Neural cell (in vitro differentiated cells): ENCODE results near the gene CYP19A1.

Source experiments
- EP300 ChIP-seq: fragments of 450-650 bp; conservative IDR thresholded peaks from 2 replicates; pipeline ENCODE4 v1.6.1; 2014; ENCODE audit warnings: antibody characterized with exemption, mild to moderate bottlenecking, moderate library complexity; ENCODE audit not compliant: poor library complexity, severe bottlenecking
- EZH2 ChIP-seq: fragments of 200-600, 300-800 bp; shearing (Covaris generic), sonication (generic); IDR thresholded peaks from 2 replicates; pipeline ENCODE4 v1.6.1; 2014; ENCODE audit warnings: antibody characterized with exemption, low read length, borderline replicate concordance, mild to moderate bottlenecking; ENCODE audit not compliant: insufficient read depth, poor library complexity, severe bottlenecking
- MXI1 ChIP-seq: fragments of 450-650 bp; conservative IDR thresholded peaks from 2 replicates; pipeline ENCODE4 v1.6.1; 2014; ENCODE audit warnings: antibody characterized with exemption, mild to moderate bottlenecking; ENCODE audit not compliant: poor library complexity, severe bottlenecking
- POLR2AphosphoS5 ChIP-seq: IDR thresholded peaks from 2 replicates; pipeline ENCODE4 v1.6.1; 2012
- RAD21 ChIP-seq: fragments of 450-650 bp; conservative IDR thresholded peaks from 2 replicates; pipeline ENCODE4 v1.6.1; 2014; ENCODE audit warnings: antibody characterized with exemption, mild to moderate bottlenecking, moderate library complexity
- SMC3 ChIP-seq: fragments of 450-650 bp; conservative IDR thresholded peaks from 2 replicates; pipeline ENCODE4 v1.6.1; 2014; ENCODE audit warnings: antibody characterized with exemption, mild to moderate bottlenecking, moderate library complexity; ENCODE audit not compliant: poor library complexity
- TAF1 ChIP-seq: IDR thresholded peaks from 2 replicates; pipeline ENCODE4 v1.6.1; 2012; ENCODE audit warnings: low read depth
- TF ChIP-seq, protein P1 (sequence below): fragments of 450-650 bp; IDR thresholded peaks from 2 replicates; pipeline ENCODE4 v1.5.1; 2014; ENCODE audit warnings: antibody characterized with exemption, mild to moderate bottlenecking, moderate library complexity; ENCODE audit not compliant: poor library complexity, severe bottlenecking
- TF ChIP-seq, protein P2 (sequence below): IDR thresholded peaks from 2 replicates; pipeline ENCODE4 v1.6.1; 2012; ENCODE audit warnings: borderline replicate concordance

DNA sequence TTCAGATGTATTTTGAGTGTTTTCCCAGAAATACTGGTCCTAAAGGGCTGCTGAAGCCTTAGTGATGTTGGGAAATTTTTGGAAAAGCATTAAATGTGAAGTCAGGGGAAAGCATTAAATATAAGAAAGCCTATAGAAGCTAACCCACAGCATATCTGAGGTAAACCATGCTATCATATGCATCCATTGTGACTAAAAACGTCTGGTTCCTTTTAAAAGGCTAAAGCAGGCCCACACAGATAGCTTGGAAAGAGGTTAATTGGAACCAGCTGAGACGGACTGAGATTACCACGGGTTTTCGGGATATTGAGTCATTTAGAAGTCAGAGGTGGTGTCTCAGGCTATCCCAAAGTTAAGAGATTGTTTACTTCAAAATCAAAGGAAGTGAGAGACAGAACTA is 78.2 kb downstream of the CYP19A1 start:
- TF ChIP-seq, protein P1, sequence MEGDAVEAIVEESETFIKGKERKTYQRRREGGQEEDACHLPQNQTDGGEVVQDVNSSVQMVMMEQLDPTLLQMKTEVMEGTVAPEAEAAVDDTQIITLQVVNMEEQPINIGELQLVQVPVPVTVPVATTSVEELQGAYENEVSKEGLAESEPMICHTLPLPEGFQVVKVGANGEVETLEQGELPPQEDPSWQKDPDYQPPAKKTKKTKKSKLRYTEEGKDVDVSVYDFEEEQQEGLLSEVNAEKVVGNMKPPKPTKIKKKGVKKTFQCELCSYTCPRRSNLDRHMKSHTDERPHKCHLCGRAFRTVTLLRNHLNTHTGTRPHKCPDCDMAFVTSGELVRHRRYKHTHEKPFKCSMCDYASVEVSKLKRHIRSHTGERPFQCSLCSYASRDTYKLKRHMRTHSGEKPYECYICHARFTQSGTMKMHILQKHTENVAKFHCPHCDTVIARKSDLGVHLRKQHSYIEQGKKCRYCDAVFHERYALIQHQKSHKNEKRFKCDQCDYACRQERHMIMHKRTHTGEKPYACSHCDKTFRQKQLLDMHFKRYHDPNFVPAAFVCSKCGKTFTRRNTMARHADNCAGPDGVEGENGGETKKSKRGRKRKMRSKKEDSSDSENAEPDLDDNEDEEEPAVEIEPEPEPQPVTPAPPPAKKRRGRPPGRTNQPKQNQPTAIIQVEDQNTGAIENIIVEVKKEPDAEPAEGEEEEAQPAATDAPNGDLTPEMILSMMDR, result no peak
- TF ChIP-seq, protein P2, sequence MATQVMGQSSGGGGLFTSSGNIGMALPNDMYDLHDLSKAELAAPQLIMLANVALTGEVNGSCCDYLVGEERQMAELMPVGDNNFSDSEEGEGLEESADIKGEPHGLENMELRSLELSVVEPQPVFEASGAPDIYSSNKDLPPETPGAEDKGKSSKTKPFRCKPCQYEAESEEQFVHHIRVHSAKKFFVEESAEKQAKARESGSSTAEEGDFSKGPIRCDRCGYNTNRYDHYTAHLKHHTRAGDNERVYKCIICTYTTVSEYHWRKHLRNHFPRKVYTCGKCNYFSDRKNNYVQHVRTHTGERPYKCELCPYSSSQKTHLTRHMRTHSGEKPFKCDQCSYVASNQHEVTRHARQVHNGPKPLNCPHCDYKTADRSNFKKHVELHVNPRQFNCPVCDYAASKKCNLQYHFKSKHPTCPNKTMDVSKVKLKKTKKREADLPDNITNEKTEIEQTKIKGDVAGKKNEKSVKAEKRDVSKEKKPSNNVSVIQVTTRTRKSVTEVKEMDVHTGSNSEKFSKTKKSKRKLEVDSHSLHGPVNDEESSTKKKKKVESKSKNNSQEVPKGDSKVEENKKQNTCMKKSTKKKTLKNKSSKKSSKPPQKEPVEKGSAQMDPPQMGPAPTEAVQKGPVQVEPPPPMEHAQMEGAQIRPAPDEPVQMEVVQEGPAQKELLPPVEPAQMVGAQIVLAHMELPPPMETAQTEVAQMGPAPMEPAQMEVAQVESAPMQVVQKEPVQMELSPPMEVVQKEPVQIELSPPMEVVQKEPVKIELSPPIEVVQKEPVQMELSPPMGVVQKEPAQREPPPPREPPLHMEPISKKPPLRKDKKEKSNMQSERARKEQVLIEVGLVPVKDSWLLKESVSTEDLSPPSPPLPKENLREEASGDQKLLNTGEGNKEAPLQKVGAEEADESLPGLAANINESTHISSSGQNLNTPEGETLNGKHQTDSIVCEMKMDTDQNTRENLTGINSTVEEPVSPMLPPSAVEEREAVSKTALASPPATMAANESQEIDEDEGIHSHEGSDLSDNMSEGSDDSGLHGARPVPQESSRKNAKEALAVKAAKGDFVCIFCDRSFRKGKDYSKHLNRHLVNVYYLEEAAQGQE, result no peak
- TF ChIP-seq POLR2AphosphoS5 (no peak), TAF1 (no peak), RAD21 (no peak), EZH2 (no peak), EP300 (no peak), MXI1 (no peak), SMC3 (no peak)
